Naive B cell (primary cell): ENCODE results near the gene AIFM1. TPM values are rescaled to one million over a fixed set of nuclear protein-coding genes. Genes with fewer than 3 reads are reported as not detected.

ENCODE experiments used
- polyA plus RNA-seq, 6 donors: library from polyadenylated mRNA; unstranded; fragments of 300-500 nt; fragmentation: Illumina TruSeq; gene quantifications; one replicate each; pipeline ENCODE4 v1.2.3, GENCODE V29; 2021; ENCODE audit warnings: low read depth in 6 of 6

Gene AIFM1
- polyA plus RNA-seq, 6 donors from 2014 or later, result 13.6 to 24.2 (median 20.3) TPM

Other genes starting within 250 kb of the AIFM1 start
- gene BCORL1, start 183.2 kb downstream of the AIFM1 start, polyA plus RNA-seq, result 1 to 10 TPM in 2 of 6 donors, under 1 TPM in 3, not detected in 1; 0.31 to 2.1 (median 0.70) TPM
- 10 to 100 TPM in 2 of 6 donors, 1 to 10 TPM in 4; 8.7 to 15.4 (median 9.7) TPM for gene ELF4, start 55.3 kb downstream of the AIFM1 start, polyA plus RNA-seq
- 1 to 10 TPM in 4 of 6 donors, under 1 TPM in 1, not detected in 1; 0.69 to 2.2 (median 1.9) TPM for gene RAB33A, start 6.1 kb upstream of the AIFM1 start, polyA plus RNA-seq
- gene ZNF280C, start 103.1 kb upstream of the AIFM1 start, polyA plus RNA-seq, result 1 to 10 TPM; 3.0 to 6.9 (median 3.4) TPM
- gene SLC25A14, start 174.1 kb upstream of the AIFM1 start, polyA plus RNA-seq, result 1 to 10 TPM; 5.1 to 9.0 (median 7.7) TPM
- not detected for gene GPR119, start 219.8 kb upstream of the AIFM1 start, polyA plus RNA-seq
- 10 to 100 TPM; 11.5 to 26.4 (median 23.0) TPM for gene RBMX2, start 236.1 kb upstream of the AIFM1 start, polyA plus RNA-seq